HPDE6-E6E7 (cell line): ENCODE measurements around the gene OR8D1.
"Not testable (repeated sequence)": the region's sequence is repeated elsewhere in the genome, so short reads cannot be mapped to it uniquely, and the experiment has no call there.

Experiments used
- DNase-seq: peaks from one replicate; pipeline ENCODE4 v3.0.0; 2011; ENCODE audit warnings: missing footprints; ENCODE audit errors: extremely low spot score

The OR8D1 gene

GRCh38 chr11:124285610-124286344, 28.0 kb downstream of the OR8D1 start:
- DNase-seq, result no peak

- DNase-seq, result no peak
Measured at GRCh38 chr11:124278261-124278660, 35.5 kb downstream of the OR8D1 start.

- no peak for DNase-seq
Measured at GRCh38 chr11:124277804-124278203, 35.9 kb downstream of the OR8D1 start.

GRCh38 chr11:124277207-124277606, 36.5 kb downstream of the OR8D1 start:
- no peak for DNase-seq

- no peak for DNase-seq
Measured at GRCh38 chr11:124276081-124276480, 37.7 kb downstream of the OR8D1 start.

- DNase-seq, result no peak
Measured at GRCh38 chr11:124274000-124274399, 39.7 kb downstream of the OR8D1 start.

- DNase-seq, result not testable (repeated sequence)
Measured at GRCh38 chr11:124270886-124271285, 42.9 kb downstream of the OR8D1 start.

GRCh38 chr11:124265041-124265440, 48.7 kb downstream of the OR8D1 start:
- not testable (repeated sequence) for DNase-seq

- no peak for DNase-seq
Measured at GRCh38 chr11:124256076-124256475, 57.7 kb downstream of the OR8D1 start, which contains the start of gene OR8G5. TSS of gene OR8G5 (plus strand) at chr11:124256376. CDS start at chr11:124264932, 8,556 bp downstream.
